Kidney (tissue), 14 donors: ENCODE data around the gene ADCY4. TPM values are rescaled to one million over a fixed set of nuclear protein-coding genes. Genes with fewer than 3 reads are reported as not detected.
A peak's percentile ranks its signal among the peaks of the same experiment; 100 is the strongest.

Source experiments
- DNase-seq, 5 donors: peaks; one replicate each; pipeline ENCODE4 v3.0.0-alpha.2; 2013 to 2020
- FAIRE-seq: peaks from 2 replicates; lab custom pipeline; 2012; peaks lifted over from hg19 to GRCh38; lab: Jason Lieb, UNC
- H3K27ac ChIP-seq, 2 donors: one replicate each; pipeline ENCODE4 v1.7.0; 2013; ENCODE audit warnings: low read depth in 2 of 2, low read length in 2 of 2, inconsistent platforms in 1 of 2
- H3K27me3 ChIP-seq: one replicate; pipeline ENCODE4 v1.7.1; 2013; ENCODE audit warnings: low read length, inconsistent platforms; ENCODE audit not compliant: control insufficient read depth, insufficient read depth
- H3K36me3 ChIP-seq, 3 donors: one replicate each; pipeline versions ENCODE4 v1.7.0 to v1.7.1; 2013; ENCODE audit warnings: low read length in 3 of 3, control low read depth in 1 of 3, inconsistent platforms in 1 of 3; ENCODE audit not compliant: insufficient read depth in 3 of 3, control insufficient read depth in 2 of 3
- H3K4me1 ChIP-seq, 3 donors: one replicate each; pipeline versions ENCODE4 v1.7.0 to v1.7.1; 2013; ENCODE audit warnings: low read length in 3 of 3, inconsistent platforms in 1 of 3, low read depth in 1 of 3; ENCODE audit not compliant: control insufficient read depth in 2 of 3, insufficient read depth in 2 of 3
- H3K4me3 ChIP-seq, 3 donors: one replicate each; pipeline versions ENCODE4 v1.7.0 to v1.8.1; 2013; ENCODE audit warnings: low read length in 3 of 3, control low read depth in 1 of 3, inconsistent platforms in 1 of 3
- H3K9ac ChIP-seq, 3 donors: one replicate each; pipeline versions ENCODE4 v1.7.0 to v1.7.1; 2013; ENCODE audit warnings: low read length in 3 of 3, control low read depth in 1 of 3, inconsistent platforms in 1 of 3
- H3K9me3 ChIP-seq, 3 donors: one replicate each; pipeline versions ENCODE4 v1.7.0 to v1.7.1; 2013; ENCODE audit warnings: low read length in 3 of 3, control low read depth in 1 of 3, inconsistent platforms in 1 of 3; ENCODE audit not compliant: control insufficient read depth in 2 of 3, insufficient read depth in 1 of 3
- CTCF ChIP-seq: IDR thresholded peaks from 3 replicates; pipeline ENCODE4 v1.5.1; 2012; ENCODE audit warnings: mild to moderate bottlenecking, moderate library complexity, borderline replicate concordance; ENCODE audit not compliant: insufficient read depth; ENCODE audit errors: extremely low read depth
- intact Hi-C: fragments of 100-400 bp; cut with DNase I; formaldehyde crosslinking; loops from one replicate; pipeline ENCODE4 v1.11.1; 2022
- polyA plus RNA-seq: library from polyadenylated mRNA; stranded (reverse); fragments of 350-450 nt; fragmentation: Illumina TruSeq; extraction: RNeasy Lipid Tissue Mini Kit (QIAGEN cat#74804); gene quantifications from one replicate; pipeline ENCODE4 v1.2.3, GENCODE V29; 2014; ENCODE audit warnings: low read depth, low replicate concordance; ENCODE audit not compliant: insufficient read depth
- total RNA-seq: library from RNA; stranded (reverse); fragmentation: NEBNext Ultra II Directional; extraction: Animal tissue kit (Norgen Biotek cat#: 25700); gene quantifications from one replicate; pipeline ENCODE4 v1.2.1, GENCODE V29; 2021
- donor health status: control.
- donor health status: control.
- donor health status: control.
- donor health status: control.
- donor health status: control.
- donor health status: DM: yes; HTN: yes; CAD: no.
- donor health status: Normal renal cell carcinoma (clear cell type).

Gene ADCY4
- total and polyA plus RNA-seq, 2 donors from 2014 or later, result 19.2 to 57.5 TPM

GRCh38 chr14:24315243-24315806 is 19.5 kb downstream of the ADCY4 start:
- FAIRE-seq (no peak), DNase-seq (no peak)
- peak overlapping the region; percentile 53 to 57 for H3K27ac ChIP-seq
- no peaks in the 10 kb centered on the region for H3K9me3 ChIP-seq
- peaks cover 9% of the 10 kb centered on the region for H3K27me3 ChIP-seq
- intact Hi-C loops, result no loop called here
- H3K9ac ChIP-seq, result no peak overlapping the region
- no peak overlapping the region for H3K4me3 ChIP-seq
- H3K4me1 ChIP-seq, result peaks cover 0 to 25% (median 20%) of the 10 kb centered on the region in 3 donors
- no peaks in the 10 kb centered on the region for H3K36me3 ChIP-seq
- TF ChIP-seq CTCF, result no peak

- Histone ChIP-seq H3K36me3 (no peaks in the 10 kb centered on the region), H3K4me1 (peaks cover 0 to 32% (median 28%) of the 10 kb centered on the region in 3 donors), H3K9ac (no peak overlapping the region), H3K4me3 (no peak overlapping the region), H3K9me3 (no peaks in the 10 kb centered on the region), H3K27me3 (peaks cover 9% of the 10 kb centered on the region), H3K27ac (no peak overlapping the region)
- intact Hi-C loops, result no loop called here
- FAIRE-seq (no peak), DNase-seq (no peak)
- no peak for TF ChIP-seq CTCF
Observed at GRCh38 chr14:24314377-24315193, 20.3 kb downstream of the ADCY4 start.

GRCh38 chr14:24313913-24314312 is 21.0 kb downstream of the ADCY4 start:
- FAIRE-seq (no peak), DNase-seq (no peak)
- H3K36me3 ChIP-seq, result no peaks in the 10 kb centered on the region
- intact Hi-C loops, result no loop called here
- H3K4me3 ChIP-seq, result no peak overlapping the region
- peaks cover 0 to 35% (median 29%) of the 10 kb centered on the region in 3 donors for H3K4me1 ChIP-seq
- no peak overlapping the region for H3K9ac ChIP-seq
- peaks cover 9% of the 10 kb centered on the region for H3K27me3 ChIP-seq
- H3K27ac ChIP-seq, result peak overlapping the region in 1 of 2 donors; percentile 38
- no peaks in the 10 kb centered on the region for H3K9me3 ChIP-seq
- no peak for TF ChIP-seq CTCF
